Mesodermal cell (in vitro differentiated cells): ENCODE data around the gene FNBP1.

Source experiments
- H3K27ac ChIP-seq: 2 replicates; pipeline ENCODE4 v1.7.0; 2013; ENCODE audit warnings: mild to moderate bottlenecking, low read depth, low read length, moderate library complexity; ENCODE audit not compliant: severe bottlenecking
- H3K36me3 ChIP-seq: 2 replicates; pipeline ENCODE4 v1.7.1; 2013; ENCODE audit warnings: mild to moderate bottlenecking, low read length, moderate library complexity; ENCODE audit not compliant: control insufficient read depth, insufficient read depth
- H3K4me1 ChIP-seq: one replicate; pipeline ENCODE4 v1.7.1; 2013; ENCODE audit warnings: mild to moderate bottlenecking, low read length; ENCODE audit not compliant: insufficient read depth, control insufficient read depth, poor library complexity, severe bottlenecking
- H3K4me3 ChIP-seq: 2 replicates; pipeline ENCODE4 v1.7.0; 2013; ENCODE audit warnings: low read length, control low read depth, mild to moderate bottlenecking; ENCODE audit not compliant: insufficient read depth, poor library complexity, severe bottlenecking; ENCODE audit errors: extremely low read depth
- H3K9me3 ChIP-seq: 2 replicates; pipeline ENCODE4 v1.7.1; 2013; ENCODE audit warnings: mild to moderate bottlenecking, low read length, moderate library complexity; ENCODE audit not compliant: control insufficient read depth
- whole genome bisulfite sequencing, 2 experiments: methylation state at CpG; one replicate each; pipeline ENCODE4 v1.1.5; 2013; ENCODE audit warnings: missing lambda C conversion rate in 2 of 2; ENCODE audit not compliant: insufficient coverage in 2 of 2; 5-methylcytosine and 5-hydroxymethylcytosine counted together

Gene FNBP1

DNA sequence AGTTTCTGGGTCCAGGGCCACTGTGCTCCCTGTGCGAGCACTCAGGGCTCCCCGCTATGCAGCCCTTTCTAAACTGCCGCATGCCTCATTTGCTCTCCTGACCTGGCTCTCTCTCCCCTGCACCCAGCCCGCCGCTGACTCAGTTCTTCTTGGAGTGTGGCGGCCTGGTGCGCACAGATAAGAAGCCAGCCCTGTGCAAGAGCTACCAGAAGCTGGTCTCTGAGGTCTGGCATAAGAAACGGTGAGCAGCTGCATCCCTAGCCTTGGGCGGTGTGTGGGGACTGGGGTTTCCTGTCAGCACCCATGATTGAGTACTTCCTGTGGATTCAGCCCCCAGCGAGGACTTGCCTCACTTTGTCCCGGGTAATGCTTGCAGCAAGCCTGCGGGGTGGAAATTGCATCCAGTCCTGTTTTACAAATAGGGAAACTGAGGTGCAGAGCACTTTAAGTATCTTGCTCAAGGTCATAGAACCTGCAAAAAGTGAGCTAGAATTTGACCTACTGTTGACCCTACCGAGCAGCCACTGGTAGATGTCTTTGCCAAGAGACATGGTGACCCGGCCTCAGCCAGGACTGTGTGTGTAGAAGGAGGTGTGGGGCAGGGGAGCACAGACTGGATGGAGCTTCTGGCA lies 179.8 kb downstream of the FNBP1 start:
- Histone ChIP-seq H3K27ac (no peak overlapping the region), H3K4me3 (no peak overlapping the region), H3K4me1 (peaks cover 14% of the 10 kb centered on the region), H3K9me3 (no peaks in the 10 kb centered on the region), H3K36me3 (peaks cover 39% of the 10 kb centered on the region)
- WGBS, 2 experiments, result 67 to 84% methylated on average over 9 to 12 of the region's 14 CpGs

DNA sequence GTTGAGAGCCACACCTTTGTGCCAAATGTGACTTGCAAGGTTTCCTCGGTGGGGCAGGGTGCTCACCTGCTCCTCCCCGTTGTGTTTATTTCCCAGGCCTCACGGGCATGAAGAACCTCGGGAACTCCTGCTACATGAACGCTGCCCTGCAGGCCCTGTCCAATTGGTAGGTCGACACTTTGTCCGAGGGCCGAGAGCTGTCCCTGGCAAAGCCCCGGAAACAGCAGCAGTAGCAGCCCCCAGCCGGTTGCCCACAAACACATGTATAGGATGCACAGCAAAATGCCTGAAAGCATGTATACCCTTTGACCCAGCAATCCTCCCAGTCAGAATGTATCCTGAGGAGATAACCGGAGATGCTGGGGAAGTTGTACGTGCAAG lies 181.6 kb downstream of the FNBP1 start:
- 87 to 98% methylated on average over 9 to 11 of the region's 12 CpGs for WGBS, 2 experiments
- H3K4me3 ChIP-seq, result no peak overlapping the region
- H3K9me3 ChIP-seq, result no peaks in the 10 kb centered on the region
- no peak overlapping the region for H3K27ac ChIP-seq
- peaks cover 14% of the 10 kb centered on the region for H3K4me1 ChIP-seq
- peaks cover 48% of the 10 kb centered on the region for H3K36me3 ChIP-seq

DNA sequence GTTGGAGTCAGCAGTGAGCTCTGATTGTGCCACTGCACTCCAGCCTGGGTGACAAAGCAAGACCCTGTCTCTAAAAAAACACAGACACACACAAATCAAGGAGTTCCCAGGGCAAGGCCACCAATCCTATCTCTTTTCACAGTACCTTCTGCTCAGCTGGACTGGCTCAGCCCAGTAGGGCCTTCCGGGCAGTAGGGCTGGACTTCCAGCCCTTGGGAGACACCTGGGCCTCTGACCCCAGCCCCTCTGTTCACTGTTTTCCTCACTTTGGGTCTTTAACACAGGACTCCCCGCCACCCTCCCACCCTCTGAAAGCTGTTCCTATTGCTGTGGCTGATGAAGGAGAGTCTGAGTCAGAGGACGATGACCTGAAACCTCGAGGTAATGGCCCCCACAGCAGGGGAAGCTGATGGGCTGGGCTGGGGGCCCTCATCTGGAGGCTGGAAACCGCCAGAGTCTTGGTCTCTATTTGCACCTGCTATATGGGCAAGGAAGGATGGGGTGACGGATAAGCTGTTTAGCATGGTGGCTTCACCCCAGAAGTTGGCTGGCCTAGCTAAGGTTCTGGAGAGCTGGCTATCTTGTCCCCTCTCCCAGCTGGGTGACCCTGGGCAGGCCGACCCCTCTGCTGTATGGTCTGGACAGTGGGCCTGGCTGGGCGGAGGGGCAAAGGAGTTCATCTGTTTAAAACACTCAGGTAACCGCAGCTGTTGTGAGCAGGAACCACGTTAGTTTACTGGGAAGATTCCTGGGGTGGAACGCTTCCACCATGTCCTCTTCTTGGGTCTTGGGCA lies 182.1 kb downstream of the FNBP1 start:
- Histone ChIP-seq H3K4me3 (no peak overlapping the region), H3K9me3 (no peaks in the 10 kb centered on the region), H3K27ac (no peak overlapping the region), H3K4me1 (peaks cover 14% of the 10 kb centered on the region), H3K36me3 (peaks cover 50% of the 10 kb centered on the region)
- 72 to 75% methylated on average over 10 of the region's 11 CpGs for WGBS, 2 experiments

DNA sequence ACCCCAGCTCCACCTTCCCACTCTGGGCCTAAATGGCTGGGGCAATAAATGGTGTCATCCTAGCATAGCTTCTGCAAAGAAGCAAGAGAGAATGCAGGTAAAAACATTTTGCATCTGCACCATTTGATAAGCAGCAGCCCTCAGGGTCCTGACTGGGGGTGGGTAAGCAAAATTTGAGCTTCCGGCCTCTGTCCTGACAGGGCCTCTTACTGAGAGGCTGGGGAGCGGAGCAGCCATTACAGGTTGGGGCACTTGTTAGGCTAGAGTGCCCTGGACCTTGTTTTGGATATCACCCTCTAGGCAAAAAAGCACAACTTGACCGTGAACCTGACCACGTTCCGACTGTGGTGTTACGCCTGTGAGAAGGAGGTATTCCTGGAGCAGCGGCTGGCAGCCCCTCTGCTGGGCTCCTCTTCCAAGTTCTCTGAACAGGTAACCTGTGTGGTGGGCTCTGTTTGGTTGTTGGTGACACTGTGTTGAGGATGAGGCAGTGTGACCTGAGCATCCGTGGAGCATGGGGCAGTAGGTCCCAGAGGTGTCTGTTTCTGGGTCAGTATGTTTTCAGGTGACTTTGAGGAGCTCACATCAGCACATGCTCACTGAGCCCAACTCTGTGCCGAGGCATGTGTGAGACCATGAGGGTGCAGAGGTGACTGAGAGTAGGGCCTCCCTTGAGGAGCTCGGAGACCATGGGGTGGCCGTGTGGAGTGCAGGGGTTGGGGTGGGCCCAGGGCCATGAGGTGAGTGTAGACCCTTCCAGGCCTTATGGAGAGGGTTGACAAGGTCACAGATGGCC lies 184.6 kb downstream of the FNBP1 start:
- Histone ChIP-seq H3K4me3 (no peak overlapping the region), H3K4me1 (peaks cover 8% of the 10 kb centered on the region), H3K9me3 (no peaks in the 10 kb centered on the region), H3K27ac (no peak overlapping the region), H3K36me3 (peaks cover 52% of the 10 kb centered on the region)
- WGBS, 2 experiments, result 84 to 86% methylated on average over 8 of the region's 11 CpGs

DNA sequence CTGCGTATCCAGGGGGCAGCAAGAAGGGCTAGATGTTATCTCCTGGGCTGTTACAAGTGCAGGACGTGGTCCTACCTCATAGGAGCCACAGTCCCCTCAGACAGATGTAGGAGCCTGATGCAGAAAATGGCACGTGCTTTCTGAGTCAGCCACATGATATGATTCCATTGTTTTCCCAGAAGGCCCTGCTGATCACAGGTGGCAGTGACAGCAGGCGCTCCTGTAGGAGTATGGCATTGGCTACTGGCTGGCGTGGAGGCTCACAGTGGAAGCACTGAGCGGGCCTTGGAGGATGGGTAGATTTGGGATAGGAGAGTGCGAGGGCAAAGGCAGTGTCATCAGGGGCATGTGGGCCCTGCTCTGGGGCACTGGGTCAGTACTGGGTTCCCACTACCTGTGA lies 185.8 kb downstream of the FNBP1 start:
- 87 to 92% methylated on average over 4 to 5 of the region's 7 CpGs for WGBS, 2 experiments
- no peak overlapping the region for H3K4me3 ChIP-seq
- no peaks in the 10 kb centered on the region for H3K4me1 ChIP-seq
- no peaks in the 10 kb centered on the region for H3K9me3 ChIP-seq
- peaks cover 58% of the 10 kb centered on the region for H3K36me3 ChIP-seq
- H3K27ac ChIP-seq, result no peak overlapping the region

DNA sequence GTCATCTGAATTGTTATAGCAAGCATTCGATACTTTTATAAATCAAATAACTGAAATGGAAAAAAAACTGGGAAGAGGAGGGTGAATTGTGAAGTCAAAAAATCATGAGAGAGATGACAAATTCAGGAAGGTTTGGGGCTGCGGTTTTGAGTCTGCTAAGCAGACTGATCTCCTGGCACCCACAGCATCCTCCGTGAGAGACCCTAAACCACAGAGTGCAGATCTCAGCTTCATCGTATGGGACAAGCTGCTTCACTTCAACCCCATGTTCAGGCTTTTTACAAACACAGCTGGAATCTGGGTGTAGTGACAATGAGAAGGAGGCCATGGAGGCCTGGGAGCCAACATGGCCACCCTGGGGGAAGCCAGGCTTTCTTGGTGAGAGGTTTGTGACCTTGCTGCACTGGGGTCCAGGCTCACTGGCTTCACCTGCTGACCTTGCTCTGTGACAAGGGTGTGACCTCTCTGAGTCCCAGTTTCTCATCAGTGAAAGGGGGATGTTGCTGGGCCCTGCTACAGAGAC lies 188.3 kb downstream of the FNBP1 start:
- 94 to 100% methylated on average over 1 to 3 of the region's 4 CpGs for WGBS, 2 experiments

DNA sequence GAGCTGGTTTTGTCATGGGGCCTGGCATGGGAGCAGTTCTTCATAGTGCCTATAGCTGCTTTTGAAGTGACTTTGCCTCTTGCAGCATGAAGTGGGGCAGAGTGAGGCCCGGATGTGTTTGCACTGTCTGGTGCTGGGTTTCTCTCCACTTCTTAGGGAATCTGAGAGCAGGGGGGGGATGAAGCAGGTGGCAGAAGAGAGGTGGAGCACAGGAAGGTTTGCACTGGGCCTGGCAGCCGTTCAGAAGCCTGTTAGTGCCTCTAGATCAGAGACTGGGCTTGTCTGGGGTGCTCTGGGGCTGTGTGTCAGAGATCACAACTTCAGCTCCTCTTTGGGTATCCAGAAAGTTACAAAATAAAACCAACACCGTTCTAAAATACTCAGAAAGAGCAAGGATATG lies 189.4 kb downstream of the FNBP1 start:
- H3K4me1 ChIP-seq, result peaks cover 11% of the 10 kb centered on the region
- peaks cover 56% of the 10 kb centered on the region for H3K36me3 ChIP-seq
- H3K27ac ChIP-seq, result no peak overlapping the region
- 50 to 63% methylated on average over 1 to 2 of the region's 3 CpGs for WGBS, 2 experiments
- H3K9me3 ChIP-seq, result no peaks in the 10 kb centered on the region
- no peak overlapping the region for H3K4me3 ChIP-seq

More for the DNA sequence above, 188.3 kb downstream of the FNBP1 start:
- peaks cover 2% of the 10 kb centered on the region for H3K4me1 ChIP-seq
- H3K36me3 ChIP-seq, result peaks cover 57% of the 10 kb centered on the region
- H3K4me3 ChIP-seq, result no peak overlapping the region
- H3K27ac ChIP-seq, result no peak overlapping the region
- H3K9me3 ChIP-seq, result no peaks in the 10 kb centered on the region

DNA sequence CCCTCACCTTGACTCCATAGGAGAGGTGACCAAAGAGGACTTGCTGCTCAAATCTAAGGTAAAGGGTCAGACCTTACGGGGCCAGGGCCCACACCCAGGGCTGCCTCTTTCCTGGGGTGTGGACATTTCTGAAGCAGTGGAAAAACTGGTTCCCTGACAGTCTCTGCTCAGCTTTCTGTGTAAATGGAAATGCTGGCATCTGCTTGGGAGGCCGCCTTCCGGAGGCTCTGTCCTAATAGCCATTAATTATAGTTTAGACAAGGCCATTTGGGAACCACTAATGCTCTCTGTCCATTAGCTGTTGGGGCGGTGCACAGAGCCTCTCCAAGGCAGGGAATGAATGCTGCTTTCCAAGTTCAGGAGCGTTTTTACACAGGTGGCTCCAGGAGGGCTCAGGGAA lies 190.4 kb downstream of the FNBP1 start:
- no peak overlapping the region for H3K27ac ChIP-seq
- H3K9me3 ChIP-seq, result no peaks in the 10 kb centered on the region
- H3K4me1 ChIP-seq, result peaks cover 11% of the 10 kb centered on the region
- peaks cover 48% of the 10 kb centered on the region for H3K36me3 ChIP-seq
- no peak overlapping the region for H3K4me3 ChIP-seq
- 81 to 85% methylated on average over 5 of the region's 5 CpGs for WGBS, 2 experiments

DNA sequence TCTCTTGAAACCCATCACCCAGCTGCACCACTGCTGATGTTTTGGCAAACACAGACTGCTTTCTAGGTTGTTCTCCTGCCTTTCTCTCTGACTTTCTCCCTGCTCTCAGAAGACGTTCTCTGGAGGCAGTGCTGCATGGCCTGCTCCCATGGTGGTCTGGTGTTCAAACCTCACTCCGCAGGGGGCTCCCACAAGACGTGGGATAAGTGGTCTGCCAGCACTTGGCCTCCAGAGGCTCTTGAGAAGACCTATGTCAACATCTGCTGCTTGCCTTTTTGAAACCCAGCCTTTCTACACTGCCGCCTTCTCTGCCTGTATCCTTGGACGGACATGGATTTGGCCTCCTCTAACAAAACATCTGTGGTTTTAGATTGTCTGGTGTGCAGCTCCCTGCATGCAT lies 191.2 kb downstream of the FNBP1 start:
- 73 to 75% methylated on average over 3 to 4 of the region's 5 CpGs for WGBS, 2 experiments
- Histone ChIP-seq H3K9me3 (no peaks in the 10 kb centered on the region), H3K4me1 (peaks cover 11% of the 10 kb centered on the region), H3K4me3 (no peak overlapping the region), H3K27ac (no peak overlapping the region), H3K36me3 (peaks cover 40% of the 10 kb centered on the region)

DNA sequence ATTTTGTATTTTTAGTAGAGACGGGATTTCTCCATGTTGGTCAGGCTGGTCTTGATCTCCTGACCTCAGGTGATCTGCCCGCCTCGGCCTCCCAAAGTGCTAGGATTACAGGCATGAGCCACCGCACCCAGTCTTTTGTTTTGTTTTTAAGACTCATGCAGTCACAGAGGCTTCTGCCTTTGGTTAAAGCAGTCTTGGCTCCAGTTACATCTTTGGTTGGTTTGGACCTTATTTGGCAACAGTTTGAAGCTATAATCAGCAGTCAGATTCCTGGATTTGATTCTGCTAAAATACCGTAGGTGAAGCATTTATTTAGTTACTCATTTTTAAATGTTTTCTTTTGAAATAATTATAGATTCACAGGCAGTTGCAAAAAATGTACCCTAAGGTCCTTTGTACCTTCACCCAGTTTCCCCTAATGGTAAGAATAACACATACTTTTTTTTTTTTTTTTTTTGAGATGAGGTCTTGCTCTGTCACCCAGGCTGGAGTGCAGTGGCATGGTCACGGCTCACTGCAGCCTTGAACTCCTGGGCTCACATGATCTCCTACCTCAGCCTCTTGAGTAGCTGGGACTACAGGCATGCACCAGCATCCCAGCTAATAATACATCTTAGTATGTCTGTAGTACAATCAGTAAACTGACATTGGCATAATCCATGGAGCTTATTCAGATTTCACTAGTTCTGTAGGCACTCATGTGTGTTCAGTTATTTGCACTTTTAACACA lies 192.0 kb downstream of the FNBP1 start:
- no peak overlapping the region for H3K4me3 ChIP-seq
- H3K9me3 ChIP-seq, result no peaks in the 10 kb centered on the region
- H3K36me3 ChIP-seq, result peaks cover 34% of the 10 kb centered on the region
- no peak overlapping the region for H3K27ac ChIP-seq
- peaks cover 11% of the 10 kb centered on the region for H3K4me1 ChIP-seq
- 95 to 98% methylated on average over 4 of the region's 6 CpGs for WGBS, 2 experiments
